DND-41 (cell line): ENCODE measurements around the gene ZNF668.

Source experiments
- CTCF ChIP-seq: IDR thresholded peaks from 2 replicates; pipeline ENCODE4 v1.5.1; 2012; ENCODE audit warnings: borderline replicate concordance, low read length, moderate library complexity, mild to moderate bottlenecking; ENCODE audit not compliant: poor library complexity, severe bottlenecking; ENCODE audit errors: extremely low read depth
- EZH2 ChIP-seq: IDR thresholded peaks from 3 replicates; pipeline ENCODE4 v1.6.1; 2012; ENCODE audit warnings: borderline replicate concordance, low read depth, mild to moderate bottlenecking, moderate library complexity, low read length, inconsistent platforms; ENCODE audit not compliant: severe bottlenecking

GRCh38 chr16:31083981-31084380 lies 9.9 kb upstream of the ZNF668 start:
- TF ChIP-seq EZH2 (no peak), CTCF (no peak)
